GM13977 (cell line): ENCODE measurements around the gene THSD4.

Experiments
- DNase-seq: peaks from one replicate; pipeline ENCODE4 v3.0.0; 2012; ENCODE audit warnings: low spot score
- CTCF ChIP-seq: IDR thresholded peaks from 2 replicates; pipeline ENCODE4 v1.5.1; 2012; ENCODE audit warnings: mild to moderate bottlenecking, control low read depth; ENCODE audit not compliant: insufficient read depth; ENCODE audit errors: extremely low read depth, missing control alignments
- in situ Hi-C: fragments of 300-500 bp; cut with MboI; formaldehyde crosslinking; loops from one replicate; pipeline ENCODE4 v1.12.0; 2022; ENCODE audit warnings: low sequenced_read_pairs, low pct_unique_long_range_greater_than_20kb, mixed read lengths, inconsistent platforms; ENCODE audit not compliant: unreplicated experiment

The THSD4 gene

GRCh38 chr15:71198846-71199245 is 83.6 kb downstream of the THSD4 start:
- no peak for TF ChIP-seq CTCF
- DNase-seq: no peak
- in situ Hi-C loops: no loop called here

DNA sequence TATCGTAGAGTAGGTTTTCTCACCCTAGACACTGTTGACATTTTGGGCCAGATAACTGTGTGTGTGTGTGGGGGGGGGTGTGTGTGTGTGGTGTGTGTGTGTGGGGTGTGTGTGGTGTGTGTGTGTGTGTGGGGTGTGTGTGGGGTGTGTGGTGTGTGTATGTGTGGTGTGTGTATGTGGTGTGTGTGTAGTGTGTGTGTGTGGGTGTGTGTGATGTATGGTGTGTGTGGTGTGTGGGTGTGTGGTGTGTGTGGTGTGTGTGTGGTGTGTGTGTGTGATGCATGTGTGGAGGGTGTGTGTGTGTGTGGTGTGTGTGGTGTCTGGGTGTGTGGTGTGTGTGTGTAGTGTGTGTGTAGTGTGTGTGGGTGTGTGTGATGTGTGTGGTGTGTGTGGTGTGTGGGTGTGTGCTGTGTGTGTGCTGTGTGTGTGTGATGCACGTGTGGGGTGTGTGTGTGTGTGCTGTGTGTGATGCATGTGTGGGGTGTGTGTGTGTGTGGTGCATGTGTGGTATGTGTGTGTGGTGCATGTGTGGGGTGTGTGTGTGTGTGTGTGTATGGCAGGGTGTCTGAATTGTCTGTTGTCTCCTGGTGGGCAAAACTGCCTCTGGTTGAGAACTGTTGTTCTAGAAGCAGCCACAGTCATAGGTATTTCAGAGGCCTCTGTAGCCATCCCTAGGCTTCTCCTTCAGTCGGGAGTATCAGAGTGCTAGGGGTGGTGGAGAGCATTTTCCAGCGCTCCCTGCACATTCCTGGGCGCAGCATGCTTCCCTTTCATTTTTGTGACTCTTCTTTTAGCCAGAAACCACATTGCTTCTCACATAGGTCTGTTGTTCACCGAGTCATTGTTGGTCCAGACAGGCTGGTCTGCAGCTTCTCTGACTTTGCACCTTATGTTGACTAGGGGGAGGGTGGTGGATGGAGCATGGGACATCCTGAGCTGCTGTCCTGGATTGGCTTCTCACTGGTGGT is 84.4 kb downstream of the THSD4 start:
- in situ Hi-C loops: no loop called here
- DNase-seq: no peak
- TF ChIP-seq CTCF: no peak

GRCh38 chr15:71201477-71201876 is 86.2 kb downstream of the THSD4 start:
- DNase-seq: no peak
- TF ChIP-seq CTCF: no peak
- in situ Hi-C loops: no loop called here

- no peak for DNase-seq
- TF ChIP-seq CTCF: no peak
- in situ Hi-C loops: no loop called here
These were observed 87.4 kb downstream of the THSD4 start for GRCh38 chr15:71202712-71203111.

- in situ Hi-C loops: no loop called here
- TF ChIP-seq CTCF: no peak
- no peak for DNase-seq
These were observed 88.6 kb downstream of the THSD4 start for GRCh38 chr15:71203586-71204474.

DNA sequence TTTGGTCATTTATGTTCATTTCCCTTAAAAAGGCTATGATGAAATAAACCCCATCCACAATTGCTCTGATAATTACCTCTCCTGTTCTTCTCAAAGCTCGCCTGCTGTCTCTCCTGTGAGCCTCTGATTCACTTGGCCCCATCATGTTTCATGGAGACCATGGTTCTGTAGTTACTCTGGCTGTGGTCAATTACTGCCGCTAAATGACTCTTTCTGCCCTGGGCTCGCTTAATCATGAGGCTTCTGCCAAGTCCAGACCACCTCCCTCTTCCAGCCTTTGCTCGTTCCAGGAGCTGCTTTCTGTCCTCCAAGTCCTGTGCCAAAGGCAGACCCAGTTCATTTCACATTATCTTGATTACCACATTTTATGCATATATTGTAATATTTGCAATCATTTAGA is 91.9 kb downstream of the THSD4 start:
- no peak for DNase-seq
- TF ChIP-seq CTCF: no peak
- in situ Hi-C loops: no loop called here
